Brain microvascular endothelial cell (primary cell): ENCODE measurements around the gene CLOCK.

Source experiments
- DNase-seq: peaks from one replicate; pipeline ENCODE4 v3.0.0-alpha.2; 2020
- H3K27ac ChIP-seq: fragments of 250-450 bp; sonication (Bioruptor Pico); 2 replicates; pipeline ENCODE4 v1.5.1; 2020; ENCODE audit warnings: mild to moderate bottlenecking, moderate library complexity
- H3K27me3 ChIP-seq: fragments of 250-450 bp; sonication (Bioruptor Pico); replicated peaks from 2 replicates; pipeline ENCODE4 v1.5.1; 2020; ENCODE audit warnings: mild to moderate bottlenecking
- H3K36me3 ChIP-seq: fragments of 250-450 bp; sonication (Bioruptor Pico); replicated peaks from 2 replicates; pipeline ENCODE4 v1.5.1; 2020; ENCODE audit warnings: mild to moderate bottlenecking
- H3K4me3 ChIP-seq: 2 replicates; pipeline ENCODE4 v1.5.1; 2011; ENCODE audit warnings: low read depth, mild to moderate bottlenecking, control low read depth, low read length, moderate library complexity
- in situ Hi-C: cut with HindIII; loops from 2 replicates; pipeline ENCODE4 v1.10.0; 2017; ENCODE audit warnings: low sequenced_read_pairs, low pct_ligation_motif_present
- TF ChIP-seq, protein P1 (sequence below): IDR thresholded peaks from 2 replicates; pipeline ENCODE4 v1.5.1; 2011; ENCODE audit warnings: low read depth, mild to moderate bottlenecking, moderate library complexity, low read length, control low read depth, inconsistent platforms; ENCODE audit errors: missing control alignments

CLOCK gene

GRCh38 chr4:55518442-55518841 is 28.3 kb downstream of the CLOCK start:
- TF ChIP-seq, protein P1, sequence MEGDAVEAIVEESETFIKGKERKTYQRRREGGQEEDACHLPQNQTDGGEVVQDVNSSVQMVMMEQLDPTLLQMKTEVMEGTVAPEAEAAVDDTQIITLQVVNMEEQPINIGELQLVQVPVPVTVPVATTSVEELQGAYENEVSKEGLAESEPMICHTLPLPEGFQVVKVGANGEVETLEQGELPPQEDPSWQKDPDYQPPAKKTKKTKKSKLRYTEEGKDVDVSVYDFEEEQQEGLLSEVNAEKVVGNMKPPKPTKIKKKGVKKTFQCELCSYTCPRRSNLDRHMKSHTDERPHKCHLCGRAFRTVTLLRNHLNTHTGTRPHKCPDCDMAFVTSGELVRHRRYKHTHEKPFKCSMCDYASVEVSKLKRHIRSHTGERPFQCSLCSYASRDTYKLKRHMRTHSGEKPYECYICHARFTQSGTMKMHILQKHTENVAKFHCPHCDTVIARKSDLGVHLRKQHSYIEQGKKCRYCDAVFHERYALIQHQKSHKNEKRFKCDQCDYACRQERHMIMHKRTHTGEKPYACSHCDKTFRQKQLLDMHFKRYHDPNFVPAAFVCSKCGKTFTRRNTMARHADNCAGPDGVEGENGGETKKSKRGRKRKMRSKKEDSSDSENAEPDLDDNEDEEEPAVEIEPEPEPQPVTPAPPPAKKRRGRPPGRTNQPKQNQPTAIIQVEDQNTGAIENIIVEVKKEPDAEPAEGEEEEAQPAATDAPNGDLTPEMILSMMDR, result no peak
- in situ Hi-C loops, result no loop called here

DNA sequence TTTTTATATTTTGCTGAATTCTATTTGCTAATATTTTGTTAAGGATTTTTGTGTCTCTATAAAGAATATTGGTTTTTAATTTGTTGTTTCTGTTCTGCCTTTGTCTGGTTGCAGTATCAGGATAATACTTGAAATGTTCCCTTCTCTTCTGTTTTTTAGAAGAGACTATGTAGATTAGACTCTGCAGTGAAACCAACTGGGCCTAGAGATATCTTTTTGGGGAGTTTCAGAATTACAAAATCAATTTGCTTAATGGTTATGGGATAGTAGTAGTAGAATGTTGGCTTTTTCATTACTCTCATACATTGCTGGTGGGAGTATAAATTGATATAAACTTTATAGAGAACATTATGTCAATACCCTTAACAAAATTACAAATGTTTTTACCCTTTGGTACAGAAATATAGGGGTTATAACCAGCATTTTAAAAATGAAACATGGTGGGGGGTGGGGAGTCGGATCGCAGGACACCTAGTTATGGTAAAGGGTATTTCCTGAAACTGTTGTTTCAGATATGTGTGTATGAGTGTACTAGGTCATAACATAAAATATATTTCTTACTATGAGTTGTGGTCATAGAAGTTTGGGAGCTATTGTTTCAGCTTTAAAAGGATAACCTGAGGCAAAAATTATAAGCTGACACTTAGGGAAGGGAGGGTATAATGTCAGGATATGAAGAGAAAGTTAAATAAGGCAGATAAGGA is 29.0 kb downstream of the CLOCK start:
- no peak for DNase-seq
- in situ Hi-C loops, result no loop called here
- TF ChIP-seq, protein P1, result no peak
- no peaks in the 10 kb centered on the region for H3K36me3 ChIP-seq
- no peaks in the 10 kb centered on the region for H3K27me3 ChIP-seq
- H3K4me3 ChIP-seq, result no peak overlapping the region
- no peak overlapping the region for H3K27ac ChIP-seq

More at GRCh38 chr4:55518442-55518841, 28.3 kb downstream of the CLOCK start:
- no peaks in the 10 kb centered on the region for H3K27me3 ChIP-seq
- H3K27ac ChIP-seq, result no peak overlapping the region
- no peak for DNase-seq
- no peak overlapping the region for H3K4me3 ChIP-seq
- no peaks in the 10 kb centered on the region for H3K36me3 ChIP-seq

GRCh38 chr4:55512922-55513571 is 33.7 kb downstream of the CLOCK start:
- no peak for DNase-seq
- in situ Hi-C loops, result no loop called here
- H3K4me3 ChIP-seq, result no peak overlapping the region
- TF ChIP-seq, protein P1, result no peak
- H3K27me3 ChIP-seq, result no peaks in the 10 kb centered on the region
- no peaks in the 10 kb centered on the region for H3K36me3 ChIP-seq
- no peak overlapping the region for H3K27ac ChIP-seq

DNA sequence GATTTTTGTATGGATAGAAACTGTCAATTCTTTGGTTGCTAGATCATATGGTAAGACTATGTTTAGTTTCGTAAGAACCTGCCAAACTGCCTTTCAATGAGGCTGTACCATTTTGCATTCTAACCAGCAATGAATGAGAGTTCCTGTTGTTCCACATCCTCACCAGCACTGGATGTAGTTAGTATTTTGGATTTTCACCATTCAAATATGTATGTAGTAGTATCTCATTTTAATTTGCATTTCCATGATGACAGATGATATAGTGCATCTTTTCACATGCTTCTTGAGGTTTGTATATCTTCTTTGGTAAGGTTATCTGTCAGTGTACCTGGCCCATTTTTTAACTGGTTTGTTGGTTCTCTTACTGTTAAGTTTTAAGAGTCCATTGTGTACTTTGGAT is 34.6 kb downstream of the CLOCK start:
- TF ChIP-seq, protein P1, result no peak
- in situ Hi-C loops, result no loop called here
- no peak overlapping the region for H3K4me3 ChIP-seq
- no peaks in the 10 kb centered on the region for H3K27me3 ChIP-seq
- no peak for DNase-seq
- no peaks in the 10 kb centered on the region for H3K36me3 ChIP-seq
- H3K27ac ChIP-seq, result no peak overlapping the region

GRCh38 chr4:55510685-55511084 is 36.0 kb downstream of the CLOCK start:
- TF ChIP-seq, protein P1, result no peak
- DNase-seq, result no peak
- in situ Hi-C loops, result no loop called here
- Histone ChIP-seq H3K27ac (no peak overlapping the region), H3K27me3 (no peaks in the 10 kb centered on the region), H3K36me3 (no peaks in the 10 kb centered on the region), H3K4me3 (no peak overlapping the region)
